Measurements from ENCODE around the gene CTSZ.
"Not testable (repeated sequence)": the region's sequence is repeated elsewhere in the genome, so short reads cannot be mapped to it uniquely, and the experiment has no call there.

CTSZ gene

GRCh38 chr20:58978351-58979190, 28.5 kb downstream of the CTSZ start:
- no peak for DNase-seq (ENCODE audit: low read depth)

- no peak for DNase-seq (ENCODE audit: low read depth)
Measured at GRCh38 chr20:58976061-58976730, 30.9 kb downstream of the CTSZ start.

DNA sequence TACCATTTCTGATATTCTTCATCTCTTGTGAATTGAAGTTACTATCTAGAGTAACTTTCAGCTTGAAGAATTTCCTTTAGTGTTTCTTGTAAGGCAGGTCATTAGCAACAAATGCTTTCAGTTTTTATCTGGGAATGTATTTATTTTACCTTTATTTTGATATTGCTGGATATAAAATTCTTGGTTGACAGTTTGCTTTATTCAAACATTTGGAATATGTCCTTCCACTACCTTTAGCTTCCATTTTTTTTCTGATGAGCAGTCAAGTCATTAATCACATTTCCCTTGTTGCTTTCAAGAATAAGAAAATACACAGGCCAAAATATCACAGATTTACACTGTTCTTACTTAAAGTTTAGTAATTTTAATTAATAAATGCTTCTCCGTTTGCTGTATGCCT, 31.7 kb downstream of the CTSZ start:
- no peak for DNase-seq (ENCODE audit: low read depth)

GRCh38 chr20:58973866-58974265, 33.2 kb downstream of the CTSZ start:
- DNase-seq (ENCODE audit: low read depth), result no peak

- no peak for DNase-seq (ENCODE audit: low read depth)
Measured at GRCh38 chr20:58973179-58973578, 33.9 kb downstream of the CTSZ start.

- DNase-seq (ENCODE audit: low read depth), result no peak
Measured at GRCh38 chr20:58971429-58971828, 35.6 kb downstream of the CTSZ start.

DNA sequence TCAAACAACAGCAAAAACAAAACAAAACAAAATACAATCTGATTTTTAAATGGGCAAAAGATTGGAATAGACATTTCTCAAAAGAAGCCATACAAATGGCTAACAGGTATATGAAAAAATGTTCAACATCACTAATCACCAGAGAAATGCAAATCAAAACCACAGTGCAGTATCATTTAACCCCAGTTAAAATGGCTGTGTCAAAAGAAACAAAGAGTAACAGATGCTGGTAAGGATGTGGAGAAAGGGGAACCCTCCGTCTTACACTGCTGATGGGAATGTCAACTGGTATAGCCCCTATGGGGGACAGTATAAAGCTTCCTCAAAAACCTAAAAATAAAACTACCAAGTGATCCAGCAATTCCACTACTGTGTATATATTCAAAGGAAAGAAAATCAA, 36.9 kb downstream of the CTSZ start:
- no peak for DNase-seq (ENCODE audit: low read depth)

- DNase-seq (ENCODE audit: low read depth), result no peak
Measured at GRCh38 chr20:58969439-58969838, 37.6 kb downstream of the CTSZ start.

DNA sequence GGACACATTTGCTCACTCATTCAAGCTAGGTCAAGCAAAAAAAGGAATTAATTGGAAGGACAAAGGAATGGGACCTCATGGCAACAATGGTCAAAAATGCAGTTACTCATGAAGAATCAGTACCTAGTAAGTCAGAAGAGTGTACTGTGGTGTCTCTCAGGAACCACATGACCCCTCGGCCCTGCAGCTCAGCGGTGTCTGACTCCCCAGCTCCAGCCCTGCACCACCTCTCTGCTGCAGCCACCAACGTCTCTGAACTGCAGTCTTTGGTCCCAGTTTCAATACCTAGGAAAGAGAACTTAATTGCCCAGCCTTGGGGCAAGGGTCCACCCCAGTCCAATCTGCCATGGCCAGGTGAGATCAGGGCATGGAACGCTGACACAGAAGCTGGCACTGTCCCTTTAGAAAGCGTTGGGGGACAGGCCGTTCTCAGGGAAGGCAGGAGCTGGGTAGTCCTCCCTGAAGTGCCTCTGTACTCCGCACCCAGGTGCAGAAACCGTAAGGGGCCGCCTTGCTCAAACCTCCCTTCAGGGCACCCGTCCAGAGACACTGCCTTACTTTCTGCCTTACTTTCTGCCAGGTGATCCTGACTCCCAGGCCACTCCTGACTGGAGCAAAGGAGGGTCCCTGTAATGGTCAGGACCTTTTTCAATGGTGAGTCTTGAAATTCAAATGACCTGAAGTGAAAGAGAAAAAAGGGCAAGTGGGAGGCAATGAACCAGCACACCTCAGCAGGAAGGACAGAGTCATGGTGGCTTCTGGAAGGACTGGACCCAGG, 39.2 kb downstream of the CTSZ start:
- DNase-seq (ENCODE audit: low read depth), result no peak

GRCh38 chr20:58965270-58966064, 41.6 kb downstream of the CTSZ start:
- DNase-seq (ENCODE audit: low read depth), result no peak

- DNase-seq (ENCODE audit: low read depth), result not testable (repeated sequence)
Measured at GRCh38 chr20:58963922-58964321, 43.1 kb downstream of the CTSZ start.

DNA sequence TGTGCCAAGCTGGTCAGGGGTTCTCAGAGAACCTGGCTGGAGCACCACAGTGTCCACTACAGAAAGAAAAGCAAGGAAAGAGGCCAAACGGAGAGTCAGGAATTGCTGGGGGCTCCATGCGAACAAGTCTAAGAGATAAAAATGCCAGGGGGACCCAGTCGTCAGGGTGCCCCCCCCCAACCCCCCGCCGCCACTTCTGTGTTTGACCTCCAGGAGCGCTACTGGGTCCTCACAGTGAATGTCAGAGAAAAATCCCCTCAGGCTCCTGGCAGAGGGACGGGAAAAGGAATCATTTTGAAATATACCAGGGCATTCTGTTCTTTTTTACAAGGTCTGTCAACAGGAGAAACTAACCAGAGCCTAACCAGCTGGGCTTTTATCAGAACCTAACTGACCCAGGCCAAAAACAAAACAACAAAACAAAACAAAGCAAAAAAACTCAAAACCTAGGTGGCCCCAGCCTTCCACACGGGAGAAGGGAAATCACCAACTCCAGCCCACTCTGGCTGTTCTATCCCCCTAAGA, 43.9 kb downstream of the CTSZ start:
- no peak for DNase-seq (ENCODE audit: low read depth)

DNA sequence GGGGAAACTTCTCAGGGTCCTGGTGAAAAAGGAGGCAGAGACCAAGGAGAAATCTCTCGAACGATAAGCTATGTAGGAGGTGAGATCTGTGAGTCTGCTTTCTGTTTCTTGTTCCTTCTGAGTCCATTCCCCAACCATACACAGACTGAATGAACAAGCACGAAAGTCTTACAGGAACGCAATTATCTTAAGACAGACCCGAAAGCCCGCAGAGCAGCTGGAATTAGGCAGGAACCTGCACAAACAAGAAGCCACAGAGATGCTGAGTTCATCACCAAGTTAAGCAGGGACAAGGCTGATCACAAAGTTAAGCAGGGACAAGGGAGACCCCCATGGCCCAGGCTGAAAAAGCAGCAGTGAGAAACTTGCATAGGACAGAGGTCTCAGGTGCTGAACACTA, 47.4 kb downstream of the CTSZ start:
- DNase-seq (ENCODE audit: low read depth), result no peak

GRCh38 chr20:58956078-58956477, 51.0 kb downstream of the CTSZ start:
- no peak for DNase-seq (ENCODE audit: low read depth)

DNA sequence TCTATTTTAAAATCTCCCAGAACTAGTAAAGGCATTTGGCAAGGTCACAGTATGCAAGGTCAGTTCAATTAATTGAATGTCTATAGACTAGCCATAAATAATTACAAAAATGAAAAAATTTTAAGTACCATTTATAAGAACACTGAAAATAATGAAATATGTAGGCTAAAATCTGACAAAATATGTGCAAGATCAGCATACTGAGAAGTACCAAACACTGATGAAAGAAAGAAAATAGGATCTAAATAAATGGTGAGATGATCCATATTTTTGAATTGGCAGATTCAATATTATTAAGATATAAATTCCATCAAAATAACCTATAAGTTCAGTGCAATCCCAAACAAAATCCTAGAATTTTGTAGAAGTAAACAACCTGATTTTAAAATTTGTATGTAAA, 54.0 kb downstream of the CTSZ start:
- no peak for DNase-seq (ENCODE audit: low read depth)

DNA sequence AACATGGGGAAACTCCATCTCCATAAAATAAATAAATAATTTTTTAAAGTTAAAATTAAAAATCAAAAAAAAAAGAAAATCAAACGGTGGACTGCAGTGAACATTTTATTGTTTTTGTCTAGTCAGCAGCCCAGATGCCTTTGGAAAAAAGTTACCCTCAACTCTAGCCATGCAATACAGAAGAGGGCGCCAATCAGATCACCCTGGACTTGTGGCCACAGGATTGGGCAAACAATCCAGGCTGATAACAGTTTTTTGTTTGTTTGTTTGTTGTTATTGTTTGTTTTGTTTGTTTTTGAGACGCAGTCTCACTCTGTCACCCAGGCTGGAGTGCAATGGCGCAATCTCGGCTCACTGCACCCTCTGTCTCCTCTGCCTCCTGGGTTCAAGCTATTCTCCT, 56.5 kb downstream of the CTSZ start:
- DNase-seq (ENCODE audit: low read depth), result no peak

- not testable (repeated sequence) for DNase-seq (ENCODE audit: low read depth)
Measured at GRCh38 chr20:58947797-58948388, 59.2 kb downstream of the CTSZ start.

GRCh38 chr20:58945965-58946631, 61.0 kb downstream of the CTSZ start:
- DNase-seq (ENCODE audit: low read depth), result no peak
